NCI-H774 (cell line): ENCODE data around the gene DXO.
"Not testable (repeated sequence)": the region's sequence is repeated elsewhere in the genome, so short reads cannot be mapped to it uniquely, and the experiment has no call there.

Experiments
- DNase-seq: peaks from one replicate; lab custom pipeline; 2025; lab: John Stamatoyannopoulos, UW

DXO gene

GRCh38 chr6:31979238-31979898, 7.4 kb upstream of the DXO start:
- no peak for DNase-seq

- no peak for DNase-seq
These were observed 6.9 kb upstream of the DXO start for GRCh38 chr6:31978831-31979230.

GRCh38 chr6:31977816-31978431, 6.0 kb upstream of the DXO start:
- no peak for DNase-seq

GRCh38 chr6:31976065-31976464, 4.1 kb upstream of the DXO start:
- not testable (repeated sequence) for DNase-seq

- DNase-seq: no peak
These were observed 892 bp upstream of the DXO start for GRCh38 chr6:31972709-31973350.

GRCh38 chr6:31971279-31971992, 502 bp downstream of the DXO start:
- DNase-seq: no peak

- peak; percentile 33 for DNase-seq
These were observed 1.2 kb downstream of the DXO start for GRCh38 chr6:31970604-31971271.

- no peak for DNase-seq
These were observed 2.0 kb downstream of the DXO start for GRCh38 chr6:31969712-31970603.

- no peak for DNase-seq
These were observed 2.9 kb downstream of the DXO start for GRCh38 chr6:31968791-31969711.

- DNase-seq: no peak
These were observed 3.6 kb downstream of the DXO start for GRCh38 chr6:31968326-31968725.

GRCh38 chr6:31967926-31968320, 4.0 kb downstream of the DXO start:
- no peak for DNase-seq

- DNase-seq: no peak
These were observed 4.7 kb downstream of the DXO start for GRCh38 chr6:31966997-31967925.

- no peak for DNase-seq
These were observed 5.4 kb downstream of the DXO start for GRCh38 chr6:31966506-31966905.

GRCh38 chr6:31965700-31966099, 6.2 kb downstream of the DXO start:
- DNase-seq: no peak

GRCh38 chr6:31963921-31964320, 8.0 kb downstream of the DXO start:
- no peak for DNase-seq

GRCh38 chr6:31961616-31962015, 10.3 kb downstream of the DXO start:
- DNase-seq: no peak

GRCh38 chr6:31958741-31959739, 12.9 kb downstream of the DXO start, which contains the start of the genes NELFE and SKIC2:
Gene NELFE, minus strand, starts transcription at chr6:31958971. Its CDS starts 525 bp downstream, at chr6:31958446.
Gene SKIC2, plus strand, starts transcription at chr6:31959175. Its CDS starts 18 bp downstream, at chr6:31959193.
- peak; percentile 98 for DNase-seq

- no peak for DNase-seq
These were observed 13.6 kb downstream of the DXO start for GRCh38 chr6:31958412-31958740.
